GM13977 (cell line): ENCODE measurements around the gene RAD50.
"Not testable (repeated sequence)": the region's sequence is repeated elsewhere in the genome, so short reads cannot be mapped to it uniquely, and the experiment has no call there.

Experiments
- DNase-seq: peaks from one replicate; pipeline ENCODE4 v3.0.0; 2012; ENCODE audit warnings: low spot score
- in situ Hi-C: fragments of 300-500 bp; cut with MboI; formaldehyde crosslinking; loops from one replicate; pipeline ENCODE4 v1.12.0; 2022; ENCODE audit warnings: low sequenced_read_pairs, low pct_unique_long_range_greater_than_20kb, mixed read lengths, inconsistent platforms; ENCODE audit not compliant: unreplicated experiment
- TF ChIP-seq, protein P1 (sequence below): IDR thresholded peaks from 2 replicates; pipeline ENCODE4 v1.5.1; 2012; ENCODE audit warnings: mild to moderate bottlenecking, control low read depth; ENCODE audit not compliant: insufficient read depth; ENCODE audit errors: extremely low read depth, missing control alignments

The RAD50 gene

DNA sequence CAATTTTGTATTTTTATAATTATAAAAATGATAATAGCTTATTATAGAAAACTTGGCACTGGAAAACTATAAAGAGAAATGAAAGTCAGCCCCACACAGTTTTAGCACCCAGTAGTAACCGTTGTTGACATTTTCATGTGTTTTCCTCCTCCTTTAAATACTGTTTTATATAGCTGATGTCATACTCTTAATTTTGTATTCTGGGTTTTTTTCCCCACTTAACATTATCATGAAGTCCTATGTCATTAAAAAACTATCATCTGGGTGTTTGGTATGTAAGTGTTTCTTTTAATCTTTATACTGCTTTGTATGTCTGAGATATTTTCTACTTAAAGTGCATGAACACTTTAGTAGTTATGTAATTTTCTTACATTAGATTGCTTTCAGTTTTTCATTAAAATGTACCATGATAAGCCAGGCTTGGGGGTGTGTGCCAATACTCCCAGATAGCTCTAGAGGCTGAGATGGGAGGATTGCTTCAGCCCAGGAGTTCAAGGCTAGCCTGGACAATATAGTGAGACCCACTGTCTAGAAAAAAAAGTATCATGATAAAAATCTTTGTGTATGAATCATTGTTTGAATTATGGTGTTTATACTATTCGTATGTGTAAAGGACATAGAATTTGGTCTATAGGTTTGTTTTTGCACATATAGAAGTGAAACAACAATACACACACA lies 2.7 kb downstream of the RAD50 start:
- TF ChIP-seq, protein P1, sequence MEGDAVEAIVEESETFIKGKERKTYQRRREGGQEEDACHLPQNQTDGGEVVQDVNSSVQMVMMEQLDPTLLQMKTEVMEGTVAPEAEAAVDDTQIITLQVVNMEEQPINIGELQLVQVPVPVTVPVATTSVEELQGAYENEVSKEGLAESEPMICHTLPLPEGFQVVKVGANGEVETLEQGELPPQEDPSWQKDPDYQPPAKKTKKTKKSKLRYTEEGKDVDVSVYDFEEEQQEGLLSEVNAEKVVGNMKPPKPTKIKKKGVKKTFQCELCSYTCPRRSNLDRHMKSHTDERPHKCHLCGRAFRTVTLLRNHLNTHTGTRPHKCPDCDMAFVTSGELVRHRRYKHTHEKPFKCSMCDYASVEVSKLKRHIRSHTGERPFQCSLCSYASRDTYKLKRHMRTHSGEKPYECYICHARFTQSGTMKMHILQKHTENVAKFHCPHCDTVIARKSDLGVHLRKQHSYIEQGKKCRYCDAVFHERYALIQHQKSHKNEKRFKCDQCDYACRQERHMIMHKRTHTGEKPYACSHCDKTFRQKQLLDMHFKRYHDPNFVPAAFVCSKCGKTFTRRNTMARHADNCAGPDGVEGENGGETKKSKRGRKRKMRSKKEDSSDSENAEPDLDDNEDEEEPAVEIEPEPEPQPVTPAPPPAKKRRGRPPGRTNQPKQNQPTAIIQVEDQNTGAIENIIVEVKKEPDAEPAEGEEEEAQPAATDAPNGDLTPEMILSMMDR, result no peak
- in situ Hi-C loops, result no loop called here
- no peak for DNase-seq

DNA sequence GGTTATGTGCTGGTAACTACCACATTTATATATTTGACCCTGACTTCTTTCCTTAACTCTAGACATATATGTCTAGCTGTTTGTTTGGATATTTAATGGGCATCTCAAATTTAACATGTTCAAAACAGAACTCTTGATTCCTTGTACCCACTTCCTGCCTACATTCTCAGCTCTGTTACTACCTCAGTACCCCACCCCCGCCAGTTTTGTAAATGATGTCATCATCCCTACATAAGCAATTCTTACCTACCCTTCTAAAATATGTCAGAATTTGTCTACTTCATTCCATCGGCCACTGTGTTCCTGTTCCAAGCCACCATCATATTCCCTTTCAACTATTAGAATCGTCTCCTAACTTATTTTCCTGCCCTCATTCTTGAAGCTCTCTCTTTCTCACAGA lies 4.8 kb downstream of the RAD50 start:
- no peak for DNase-seq
- in situ Hi-C loops, result no loop called here
- TF ChIP-seq, protein P1, result no peak

DNA sequence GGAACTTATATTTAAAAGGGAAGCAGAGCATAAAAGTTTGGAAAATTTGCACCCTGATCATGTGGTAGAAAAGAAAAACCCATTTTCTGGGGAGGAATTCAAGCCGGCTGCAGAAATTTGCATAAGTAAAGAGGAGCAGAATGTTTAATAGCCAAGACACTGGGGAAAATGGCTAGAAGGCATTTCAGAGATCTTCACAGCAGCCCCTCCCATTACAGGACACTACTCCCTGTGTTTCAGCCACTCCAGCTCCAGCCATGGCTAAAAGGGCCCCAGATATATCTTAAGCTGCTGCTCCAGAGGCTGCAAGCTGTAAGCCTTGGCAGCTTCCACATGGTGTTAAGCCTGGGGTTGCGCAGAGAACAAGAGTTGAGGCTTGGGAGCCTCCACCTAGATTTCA lies 7.8 kb downstream of the RAD50 start:
- in situ Hi-C loops, result not testable (repeated sequence)

DNA sequence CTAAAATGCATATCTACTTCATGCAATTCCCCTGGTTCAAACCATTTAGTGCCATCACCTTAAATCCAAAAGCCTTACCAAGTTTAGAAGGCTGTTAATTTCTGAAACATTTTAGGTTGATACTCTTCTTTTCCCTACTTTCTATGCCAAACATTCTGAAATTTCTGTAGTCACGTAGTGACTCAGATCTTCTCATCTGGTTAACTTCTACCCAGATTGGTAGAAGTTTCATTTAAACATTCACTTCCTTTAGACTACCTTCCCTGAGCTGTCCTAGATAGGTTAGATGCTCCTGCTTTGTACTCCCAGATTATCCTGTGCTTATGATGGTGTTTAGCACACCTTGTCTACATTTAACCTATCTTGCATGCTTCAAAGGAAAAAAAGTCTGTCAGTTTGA lies 9.9 kb downstream of the RAD50 start:
- DNase-seq, result no peak
- TF ChIP-seq, protein P1, result no peak
- in situ Hi-C loops, result no loop called here

More for the DNA sequence above, 7.8 kb downstream of the RAD50 start:
- DNase-seq, result not testable (repeated sequence)

DNA sequence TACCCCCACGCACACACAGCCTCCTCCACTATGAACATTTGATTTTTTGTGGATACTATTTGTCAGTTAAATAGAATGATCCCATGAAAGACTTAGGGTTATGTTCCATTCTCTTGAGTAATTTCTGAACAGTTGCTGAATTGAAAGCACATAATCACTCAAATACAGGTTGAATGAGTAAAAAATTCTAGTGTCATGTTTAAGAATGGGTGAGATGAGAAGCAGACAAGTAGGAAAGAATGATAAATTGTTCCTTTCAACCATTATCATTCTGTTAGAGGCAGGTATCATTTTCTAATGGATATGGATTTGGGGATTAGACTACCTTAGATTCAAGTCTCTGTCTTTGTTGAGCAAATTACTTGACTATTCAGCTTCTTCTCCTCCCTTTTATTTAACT lies 19.3 kb downstream of the RAD50 start:
- no peak for DNase-seq
- TF ChIP-seq, protein P1, result no peak
- in situ Hi-C loops, result no loop called here

DNA sequence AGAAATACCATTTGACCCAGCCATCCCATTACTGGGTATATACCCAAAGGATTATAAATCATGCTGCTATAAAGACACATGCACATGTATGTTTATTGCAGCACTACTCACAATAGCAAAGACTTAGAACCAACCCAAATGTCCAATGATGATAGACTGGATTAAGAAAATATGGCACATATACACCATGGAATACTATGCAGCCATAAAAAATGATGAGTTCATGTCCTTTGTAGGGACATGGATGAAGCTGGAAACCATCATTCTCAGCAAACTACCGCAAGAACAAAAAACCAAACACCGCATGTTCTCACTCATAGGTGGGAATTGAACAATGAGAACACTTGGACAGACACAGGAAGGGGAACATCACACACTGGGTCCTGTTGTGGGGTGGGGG lies 27.8 kb downstream of the RAD50 start:
- in situ Hi-C loops, DNase-seq: not testable (repeated sequence)

DNA sequence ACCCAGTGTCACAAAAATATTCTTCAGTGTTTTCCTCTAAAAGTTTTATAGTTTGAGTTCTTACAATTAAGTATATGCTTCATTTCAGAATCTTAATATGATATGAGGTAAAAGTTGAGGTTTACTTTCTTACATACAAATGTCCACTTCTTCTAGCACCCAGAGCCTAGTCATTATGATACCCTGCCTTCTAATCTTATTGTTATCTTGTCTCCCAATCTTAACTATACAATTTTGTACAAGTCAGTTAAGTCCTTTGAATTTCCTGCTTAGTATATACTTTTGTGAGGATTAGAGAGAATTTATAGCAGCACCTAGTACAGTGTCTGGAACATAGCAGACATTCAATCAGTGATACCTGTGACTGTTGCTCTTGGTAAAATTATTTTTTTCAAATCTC lies 29.3 kb downstream of the RAD50 start:
- DNase-seq, result no peak
- TF ChIP-seq, protein P1, result no peak
- in situ Hi-C loops, result no loop called here

DNA sequence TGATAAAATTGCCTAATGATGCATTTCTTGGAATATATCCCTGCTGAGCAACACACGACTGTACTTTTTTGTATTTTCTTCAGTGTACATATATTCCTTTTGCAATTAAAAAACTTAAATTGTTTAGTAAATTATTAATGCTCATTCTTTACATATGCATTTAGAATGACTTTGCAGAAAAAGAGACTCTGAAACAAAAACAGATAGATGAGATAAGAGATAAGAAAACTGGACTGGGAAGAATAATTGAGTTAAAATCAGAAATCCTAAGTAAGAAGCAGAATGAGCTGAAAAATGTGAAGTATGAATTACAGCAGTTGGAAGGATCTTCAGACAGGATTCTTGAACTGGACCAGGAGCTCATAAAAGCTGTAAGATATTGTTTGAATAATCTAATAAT lies 32.7 kb downstream of the RAD50 start:
- TF ChIP-seq, protein P1, result no peak
- in situ Hi-C loops, result no loop called here
- no peak for DNase-seq
